Measurements from ENCODE around the gene PGAM2.
"Not testable (repeated sequence)": the region's sequence is repeated elsewhere in the genome, so short reads cannot be mapped to it uniquely, and the experiment has no call there.

DNA sequence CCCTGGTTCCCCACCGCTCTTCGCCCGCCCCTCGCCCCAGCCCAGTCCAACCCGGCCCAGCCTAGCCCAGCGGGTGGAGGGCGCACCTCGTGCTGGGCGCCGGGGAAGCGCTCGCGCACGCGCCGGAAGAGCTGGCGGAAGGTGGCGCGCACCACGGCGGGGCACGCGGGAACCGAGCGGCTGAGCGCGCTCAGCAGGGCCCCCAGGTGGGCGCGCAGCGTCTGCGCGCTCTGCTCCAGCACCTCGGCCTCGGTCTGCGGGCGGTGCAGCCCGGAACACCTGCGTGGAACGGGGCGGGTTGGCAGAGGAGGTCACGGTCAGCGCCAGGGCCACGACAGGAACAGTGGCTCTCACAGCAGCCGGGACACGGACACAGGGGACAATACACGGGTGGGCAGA, 24.9 kb downstream of the PGAM2 start:
- TF ChIP-seq, protein P1, sequence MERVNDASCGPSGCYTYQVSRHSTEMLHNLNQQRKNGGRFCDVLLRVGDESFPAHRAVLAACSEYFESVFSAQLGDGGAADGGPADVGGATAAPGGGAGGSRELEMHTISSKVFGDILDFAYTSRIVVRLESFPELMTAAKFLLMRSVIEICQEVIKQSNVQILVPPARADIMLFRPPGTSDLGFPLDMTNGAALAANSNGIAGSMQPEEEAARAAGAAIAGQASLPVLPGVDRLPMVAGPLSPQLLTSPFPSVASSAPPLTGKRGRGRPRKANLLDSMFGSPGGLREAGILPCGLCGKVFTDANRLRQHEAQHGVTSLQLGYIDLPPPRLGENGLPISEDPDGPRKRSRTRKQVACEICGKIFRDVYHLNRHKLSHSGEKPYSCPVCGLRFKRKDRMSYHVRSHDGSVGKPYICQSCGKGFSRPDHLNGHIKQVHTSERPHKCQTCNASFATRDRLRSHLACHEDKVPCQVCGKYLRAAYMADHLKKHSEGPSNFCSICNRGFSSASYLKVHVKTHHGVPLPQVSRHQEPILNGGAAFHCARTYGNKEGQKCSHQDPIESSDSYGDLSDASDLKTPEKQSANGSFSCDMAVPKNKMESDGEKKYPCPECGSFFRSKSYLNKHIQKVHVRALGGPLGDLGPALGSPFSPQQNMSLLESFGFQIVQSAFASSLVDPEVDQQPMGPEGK (CRISPR knock-in tag; IDR thresholded peaks at IDR 0.05; ENCODE audit: borderline replicate concordance) = not testable (repeated sequence)
- not testable (repeated sequence) for TF ChIP-seq CSDC2 (CRISPR knock-in tag; IDR thresholded peaks at IDR 0.05); ARNTL (CRISPR knock-in tag; IDR thresholded peaks at IDR 0.05; ENCODE audit: borderline replicate concordance, low read depth); OSR1 (CRISPR knock-in tag; IDR thresholded peaks at IDR 0.05); ZC3H10 (CRISPR knock-in tag; IDR thresholded peaks at IDR 0.05); ZFP3 (CRISPR knock-in tag; IDR thresholded peaks at IDR 0.05); ZNF565 (CRISPR knock-in tag; conservative IDR thresholded peaks at IDR 0.05; ENCODE audit: low read depth); ZNF8 (CRISPR knock-in tag; IDR thresholded peaks at IDR 0.05); BACH2 (CRISPR knock-in tag; IDR thresholded peaks at IDR 0.05; ENCODE audit: borderline replicate concordance); ZNF70 (CRISPR knock-in tag; IDR thresholded peaks at IDR 0.05)
- TF ChIP-seq, protein P2, sequence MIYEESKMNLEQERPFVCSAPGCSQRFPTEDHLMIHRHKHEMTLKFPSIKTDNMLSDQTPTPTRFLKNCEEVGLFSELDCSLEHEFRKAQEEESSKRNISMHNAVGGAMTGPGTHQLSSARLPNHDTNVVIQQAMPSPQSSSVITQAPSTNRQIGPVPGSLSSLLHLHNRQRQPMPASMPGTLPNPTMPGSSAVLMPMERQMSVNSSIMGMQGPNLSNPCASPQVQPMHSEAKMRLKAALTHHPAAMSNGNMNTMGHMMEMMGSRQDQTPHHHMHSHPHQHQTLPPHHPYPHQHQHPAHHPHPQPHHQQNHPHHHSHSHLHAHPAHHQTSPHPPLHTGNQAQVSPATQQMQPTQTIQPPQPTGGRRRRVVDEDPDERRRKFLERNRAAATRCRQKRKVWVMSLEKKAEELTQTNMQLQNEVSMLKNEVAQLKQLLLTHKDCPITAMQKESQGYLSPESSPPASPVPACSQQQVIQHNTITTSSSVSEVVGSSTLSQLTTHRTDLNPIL (CRISPR knock-in tag; IDR thresholded peaks at IDR 0.05; ENCODE audit: low read depth) = not testable (repeated sequence)

Data from SK-N-SH treated with all-trans-retinoic acid at 6 μM for 48 hours (cell line).